Measurements from ENCODE around the gene MYH11. TPM values are rescaled to one million over a fixed set of nuclear protein-coding genes. Genes with fewer than 3 reads are reported as not detected.

Gene MYH11
- total RNA-seq, 8 experiments from 2014 or later = 0.05 to 5.0 (median 1.7) TPM

DNA sequence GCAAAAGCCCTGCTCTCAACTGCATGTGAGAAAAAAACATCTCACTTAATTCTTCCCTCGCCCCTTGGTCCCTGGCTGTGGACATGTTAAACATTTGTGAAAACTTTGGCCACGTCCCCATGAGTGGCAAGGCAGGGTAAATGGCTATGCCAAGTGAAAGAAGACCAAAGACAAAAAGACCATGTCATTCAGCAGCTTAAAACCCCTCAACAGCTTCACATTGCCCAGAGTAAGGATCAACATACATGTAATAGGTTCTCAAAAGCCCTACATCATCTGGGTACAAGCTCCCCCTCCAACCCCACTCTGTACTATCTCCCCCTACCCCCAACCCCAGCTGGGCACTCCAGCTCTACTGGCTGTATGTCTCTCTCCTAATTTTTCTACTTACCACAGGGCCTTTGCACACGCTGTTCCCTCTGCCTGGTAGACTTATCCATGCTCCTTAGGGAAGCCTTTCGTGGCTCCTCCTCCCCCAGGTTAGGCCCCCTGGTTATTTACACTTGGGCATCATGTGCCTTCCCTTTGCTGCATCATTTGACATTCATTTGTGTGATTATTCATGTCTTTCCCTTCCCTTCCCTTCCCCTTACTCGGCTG, 131.1 kb downstream of the MYH11 start:
- 86 to 100% (median 89%) methylated on average over 1 to 5 of the region's 5 CpGs; no CpG with 5 or more reads in 1 of the 10 experiments for WGBS, 10 experiments
- Histone ChIP-seq H3K27ac (no peak overlapping the region), H3K4me3 (no peak overlapping the region), H3K4me1 (replicated peaks in 1 of 2) (no peaks in the 10 kb centered on the region)
- in situ Hi-C loops (cut with MboI; ENCODE audit: low pct_unique_long_range_greater_than_20kb in 2 of 9, low sequenced_read_pairs in 9 of 9, unreplicated experiment in 9 of 9) = no loop called here
- no peak for ATAC-seq (replicated peaks in 6 of 8)

DNA sequence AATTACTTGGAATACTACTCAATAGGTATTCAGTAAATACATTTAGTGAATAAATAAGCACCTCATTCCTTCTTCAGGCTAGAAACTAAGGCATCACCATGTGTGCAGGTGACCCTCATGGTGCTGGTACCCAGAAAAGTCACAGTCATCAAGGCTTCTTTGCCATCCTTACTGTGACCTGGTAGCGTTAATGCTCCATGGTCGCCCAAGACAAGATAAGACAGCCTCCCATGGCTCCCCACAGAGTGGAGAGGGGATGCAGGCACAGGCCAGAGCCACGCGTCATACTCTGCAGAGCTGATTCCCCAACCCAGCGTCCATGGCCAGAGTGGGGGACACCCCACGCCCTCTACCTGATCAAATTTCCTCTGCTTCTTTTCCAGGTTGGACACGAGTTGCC, 133.0 kb downstream of the MYH11 start:
- no peak for ATAC-seq (replicated peaks in 6 of 8)
- H3K4me3 ChIP-seq = no peak overlapping the region
- H3K27ac ChIP-seq = no peak overlapping the region
- 84 to 100% (median 98%) methylated on average over 1 to 5 of the region's 7 CpGs; no CpG with 5 or more reads in 6 of the 10 experiments for WGBS, 10 experiments
- in situ Hi-C loops (cut with MboI; ENCODE audit: low pct_unique_long_range_greater_than_20kb in 2 of 9, low sequenced_read_pairs in 9 of 9, unreplicated experiment in 9 of 9) = loop anchor here in 1 of 9 experiments (25.0 kb wide), 1 partner anchor 112 kb away; no protein-coding TSS in a partner anchor
- H3K4me1 ChIP-seq (replicated peaks in 1 of 2) = no peaks in the 10 kb centered on the region

DNA sequence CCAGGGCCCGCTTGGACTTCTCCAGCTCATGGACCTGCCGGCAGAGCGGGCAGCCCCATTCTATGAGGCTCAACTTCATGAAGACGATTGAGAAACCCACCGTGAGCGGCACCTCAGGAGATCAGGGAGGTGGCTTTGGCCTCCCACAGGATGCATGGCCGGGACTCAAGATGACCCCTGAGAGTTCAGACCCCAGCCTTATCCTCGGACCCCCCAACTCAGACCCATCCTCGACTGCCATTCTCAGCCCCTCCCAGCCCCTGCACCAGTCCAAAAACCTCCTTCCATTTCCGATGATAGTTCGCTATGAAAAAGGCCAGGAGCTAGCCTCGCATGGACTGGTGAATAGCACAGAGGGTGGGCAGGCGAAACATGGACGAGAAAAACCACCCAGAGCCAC, 135.8 kb downstream of the MYH11 start:
- H3K27ac ChIP-seq = no peak overlapping the region
- H3K4me1 ChIP-seq (replicated peaks in 1 of 2) = no peaks in the 10 kb centered on the region
- no peak overlapping the region for H3K4me3 ChIP-seq
- no peak for ATAC-seq (replicated peaks in 6 of 8)
- WGBS, 10 experiments = 50 to 100% (median 91%) methylated on average over 1 to 6 of the region's 14 CpGs; no CpG with 5 or more reads in 4 of the 10 experiments
- in situ Hi-C loops (cut with MboI; ENCODE audit: low pct_unique_long_range_greater_than_20kb in 2 of 9, low sequenced_read_pairs in 9 of 9, unreplicated experiment in 9 of 9) = loop anchor here in 1 of 9 experiments (25.0 kb wide), 1 partner anchor 109 kb away; no protein-coding TSS in a partner anchor

DNA sequence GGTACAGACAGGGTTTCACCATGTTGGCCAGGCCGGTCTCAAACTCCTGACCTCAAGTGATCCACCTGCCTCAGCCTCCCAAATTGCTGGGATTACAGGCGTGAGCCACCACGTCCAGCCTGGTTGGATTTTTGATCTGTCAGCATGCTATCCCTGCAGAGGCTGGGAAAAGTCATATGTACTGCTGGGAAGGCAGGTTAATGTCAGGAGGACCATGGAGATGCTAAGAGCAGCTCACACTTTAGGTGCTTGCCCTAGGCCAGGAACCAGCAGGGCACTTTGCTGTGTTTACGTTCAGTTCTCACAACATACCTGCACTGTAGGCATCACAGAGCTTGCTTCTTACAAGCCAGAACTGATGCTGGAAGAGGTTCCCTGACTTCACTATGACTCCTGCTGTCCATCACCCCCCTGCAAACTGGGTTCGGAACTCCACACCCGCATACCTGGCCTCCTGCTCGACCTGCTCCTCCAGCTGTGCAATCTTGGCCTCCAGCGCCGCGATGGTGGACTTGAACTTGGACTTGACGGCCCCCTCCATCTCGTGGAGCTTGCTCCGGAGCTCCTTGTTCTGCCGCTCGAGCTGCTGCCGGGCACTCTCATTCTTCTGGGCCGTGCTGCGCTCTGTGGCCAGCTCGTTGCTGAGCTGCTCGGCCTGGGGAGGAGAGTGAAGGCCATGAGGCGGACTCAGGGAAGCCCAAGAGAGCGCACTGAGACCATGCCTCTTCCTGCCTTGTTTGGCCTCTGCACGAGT, 140.0 kb downstream of the MYH11 start:
- WGBS, 10 experiments = 87 to 100% (median 97%) methylated on average over 1 to 10 of the region's 23 CpGs; no CpG with 5 or more reads in 4 of the 10 experiments
- in situ Hi-C loops (cut with MboI; ENCODE audit: low pct_unique_long_range_greater_than_20kb in 2 of 9, low sequenced_read_pairs in 9 of 9, unreplicated experiment in 9 of 9) = loop anchor here in 1 of 9 experiments (25.0 kb wide), 1 partner anchor 105 kb away; no protein-coding TSS in a partner anchor
- Histone ChIP-seq H3K27ac (no peak overlapping the region), H3K4me1 (replicated peaks in 1 of 2) (no peaks in the 10 kb centered on the region), H3K4me3 (no peak overlapping the region)
- ATAC-seq (replicated peaks in 6 of 8) = no peak

DNA sequence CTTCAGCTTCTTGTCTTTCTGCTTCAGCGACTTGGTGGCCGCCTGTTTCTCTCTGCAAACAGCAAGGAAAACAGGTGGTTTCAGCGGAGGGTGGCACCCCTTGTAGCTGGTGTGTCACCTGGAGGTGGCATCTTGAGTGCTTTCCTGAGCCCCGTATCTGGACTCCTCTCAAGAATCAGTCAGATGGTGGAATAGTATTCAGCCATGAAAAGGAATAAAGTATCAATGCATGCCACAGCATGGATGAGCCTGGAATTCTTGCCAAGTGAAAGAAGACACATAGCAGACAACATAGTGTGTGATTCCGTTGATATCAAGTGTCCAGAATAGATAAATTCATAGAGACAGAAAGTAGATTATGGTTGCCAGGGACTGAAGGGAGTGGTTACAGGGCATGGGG, 141.6 kb downstream of the MYH11 start:
- no peak overlapping the region for H3K27ac ChIP-seq
- H3K4me3 ChIP-seq = no peak overlapping the region
- no peak for ATAC-seq (replicated peaks in 6 of 8)
- in situ Hi-C loops (cut with MboI; ENCODE audit: low pct_unique_long_range_greater_than_20kb in 2 of 9, low sequenced_read_pairs in 9 of 9, unreplicated experiment in 9 of 9) = loop anchor here in 1 of 9 experiments (25.0 kb wide), 1 partner anchor 103 kb away; no protein-coding TSS in a partner anchor
- WGBS, 10 experiments = 60 to 100% (median 94%) methylated on average over 1 to 5 of the region's 5 CpGs; no CpG with 5 or more reads in 3 of the 10 experiments
- no peaks in the 10 kb centered on the region for H3K4me1 ChIP-seq (replicated peaks in 1 of 2)

DNA sequence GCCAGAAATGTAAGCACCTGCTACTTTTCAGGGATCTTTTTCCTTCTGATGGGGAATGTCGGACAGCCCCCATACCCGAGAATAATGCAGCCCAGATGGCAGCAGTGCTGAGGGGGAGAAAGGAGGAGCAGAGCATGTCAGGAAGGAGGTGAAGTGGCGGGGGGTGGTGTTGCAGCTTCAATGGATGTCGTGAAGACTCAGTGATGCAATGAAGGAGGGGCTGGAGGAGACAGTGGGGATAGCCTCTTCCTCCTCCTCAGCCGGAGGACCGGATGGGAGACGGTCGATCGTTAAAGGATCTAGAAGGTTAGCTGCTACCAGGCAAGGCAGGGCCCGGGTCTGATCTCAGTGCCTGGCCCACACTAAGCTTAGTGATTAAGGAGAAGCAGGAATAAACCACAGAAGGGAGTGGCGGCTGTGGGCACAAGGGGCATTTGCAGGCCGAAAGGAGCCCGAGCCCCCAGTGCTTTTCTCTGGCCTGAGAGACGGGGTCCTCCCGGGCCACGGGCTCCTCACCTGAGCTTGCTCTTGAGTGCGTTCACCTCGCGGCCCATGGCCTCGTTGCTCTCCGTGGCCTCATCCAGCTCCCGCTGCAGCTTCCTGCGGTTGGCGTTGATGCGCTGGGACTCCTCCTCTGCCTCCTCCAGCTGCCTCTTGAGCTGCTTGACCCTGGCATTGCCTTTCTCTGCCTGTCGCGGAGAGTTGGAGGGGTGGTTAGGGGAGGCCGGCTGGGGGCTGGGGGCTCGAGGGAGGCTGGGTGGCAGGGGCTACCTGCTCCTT, 142.2 kb downstream of the MYH11 start:
- no peaks in the 10 kb centered on the region for H3K4me1 ChIP-seq (replicated peaks in 1 of 2)
- no peak for ATAC-seq (replicated peaks in 6 of 8)
- in situ Hi-C loops (cut with MboI; ENCODE audit: low pct_unique_long_range_greater_than_20kb in 2 of 9, low sequenced_read_pairs in 9 of 9, unreplicated experiment in 9 of 9) = loop anchor here in 1 of 9 experiments (25.0 kb wide), 1 partner anchor 102 kb away; no protein-coding TSS in a partner anchor
- no peak overlapping the region for H3K4me3 ChIP-seq
- 73 to 100% (median 83%) methylated on average over 1 to 14 of the region's 29 CpGs; no CpG with 5 or more reads in 4 of the 10 experiments for WGBS, 10 experiments
- no peak overlapping the region for H3K27ac ChIP-seq

DNA sequence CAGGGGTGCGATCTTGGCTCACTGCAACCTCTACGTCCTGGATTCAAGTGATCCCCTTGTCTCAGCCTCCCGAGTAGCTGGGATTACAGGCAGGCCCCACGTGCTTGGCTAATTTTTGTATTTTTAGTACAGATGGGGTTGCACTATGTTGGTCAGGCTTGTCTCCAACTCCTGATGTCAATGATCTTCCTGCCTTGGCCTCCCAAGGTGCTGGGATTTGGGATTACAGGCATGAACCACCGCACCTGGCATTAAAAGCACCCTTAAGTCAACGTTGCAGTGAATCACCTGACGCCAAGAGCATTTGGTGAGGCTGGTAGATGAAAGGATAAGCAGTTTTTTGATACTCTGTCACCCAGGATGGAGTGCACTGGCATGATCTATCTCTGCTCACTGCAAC, 147.8 kb downstream of the MYH11 start:
- H3K27ac ChIP-seq = no peak overlapping the region
- no peak overlapping the region for H3K4me3 ChIP-seq
- no peak for ATAC-seq (replicated peaks in 6 of 8)
- H3K4me1 ChIP-seq (replicated peaks in 1 of 2) = no peaks in the 10 kb centered on the region
- 17 to 100% (median 94%) methylated on average over 1 to 7 of the region's 7 CpGs; no CpG with 5 or more reads in 2 of the 10 experiments for WGBS, 10 experiments
- in situ Hi-C loops (cut with MboI; ENCODE audit: low pct_unique_long_range_greater_than_20kb in 2 of 9, low sequenced_read_pairs in 9 of 9, unreplicated experiment in 9 of 9) = loop anchor here in 1 of 9 experiments (25.0 kb wide), 1 partner anchor 97 kb away; no protein-coding TSS in a partner anchor

DNA sequence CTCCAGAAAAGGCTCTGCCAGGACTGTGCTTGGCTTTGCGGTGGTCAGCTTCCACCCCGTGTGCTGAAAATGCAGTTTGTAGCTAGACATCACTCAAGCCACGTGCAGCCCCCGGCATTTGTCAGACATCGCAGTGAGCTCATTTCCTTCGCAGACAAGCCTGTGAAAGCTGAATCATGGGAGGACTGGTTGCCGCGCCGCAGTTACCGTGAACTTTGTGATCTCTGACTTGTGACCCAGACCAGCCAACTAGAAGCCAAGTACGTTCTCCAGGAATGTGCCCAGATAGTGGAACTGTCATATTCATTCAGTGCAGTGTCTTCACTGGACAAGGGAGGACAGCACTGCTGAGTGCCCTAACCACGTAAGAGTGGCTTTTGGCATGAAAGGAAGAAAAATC, 148.7 kb downstream of the MYH11 start:
- in situ Hi-C loops (cut with MboI; ENCODE audit: low pct_unique_long_range_greater_than_20kb in 2 of 9, low sequenced_read_pairs in 9 of 9, unreplicated experiment in 9 of 9) = loop anchor here in 1 of 9 experiments (25.0 kb wide), 1 partner anchor 96 kb away; no protein-coding TSS in a partner anchor
- peak in 3 of 8 experiments; percentile 10 to 58 (median 30) for ATAC-seq (replicated peaks in 6 of 8)
- WGBS, 10 experiments = 91 to 100% (median 92%) methylated on average over 1 to 12 of the region's 12 CpGs; no CpG with 5 or more reads in 3 of the 10 experiments

DNA sequence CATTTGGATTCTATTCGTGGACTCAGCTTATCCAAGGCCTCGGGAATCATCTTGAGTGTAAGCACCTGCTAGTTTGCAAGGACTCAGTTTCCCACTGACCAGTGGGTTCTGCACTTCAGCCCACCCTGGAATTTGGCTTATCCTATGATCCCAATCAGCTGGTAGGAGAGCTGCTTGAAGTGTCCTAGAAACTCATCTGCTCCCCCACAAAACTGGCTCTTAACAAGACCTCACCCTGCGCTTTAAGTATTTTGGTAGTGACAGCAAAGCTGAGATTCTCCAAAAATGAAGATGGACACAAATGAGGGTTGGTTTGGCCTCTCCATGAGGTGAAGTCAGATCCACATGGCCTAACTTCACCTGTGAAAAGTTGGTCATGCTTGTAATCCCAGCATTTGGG, 149.5 kb downstream of the MYH11 start:
- no peak overlapping the region for H3K4me3 ChIP-seq
- peaks cover 0 to 2% of the 10 kb centered on the region in 2 donors for H3K4me1 ChIP-seq (replicated peaks in 1 of 2)
- in situ Hi-C loops (cut with MboI; ENCODE audit: low pct_unique_long_range_greater_than_20kb in 2 of 9, low sequenced_read_pairs in 9 of 9, unreplicated experiment in 9 of 9) = loop anchor here in 1 of 9 experiments (25.0 kb wide), 1 partner anchor 95 kb away; no protein-coding TSS in a partner anchor
- H3K27ac ChIP-seq = no peak overlapping the region
- ATAC-seq (replicated peaks in 6 of 8) = no peak
- 100% methylated on average over 1 to 3 of the region's 3 CpGs; no CpG with 5 or more reads in 7 of the 10 experiments for WGBS, 10 experiments

More for the DNA sequence above, 148.7 kb downstream of the MYH11 start:
- Histone ChIP-seq H3K4me1 (replicated peaks in 1 of 2) (no peaks in the 10 kb centered on the region), H3K27ac (no peak overlapping the region), H3K4me3 (no peak overlapping the region)

DNA sequence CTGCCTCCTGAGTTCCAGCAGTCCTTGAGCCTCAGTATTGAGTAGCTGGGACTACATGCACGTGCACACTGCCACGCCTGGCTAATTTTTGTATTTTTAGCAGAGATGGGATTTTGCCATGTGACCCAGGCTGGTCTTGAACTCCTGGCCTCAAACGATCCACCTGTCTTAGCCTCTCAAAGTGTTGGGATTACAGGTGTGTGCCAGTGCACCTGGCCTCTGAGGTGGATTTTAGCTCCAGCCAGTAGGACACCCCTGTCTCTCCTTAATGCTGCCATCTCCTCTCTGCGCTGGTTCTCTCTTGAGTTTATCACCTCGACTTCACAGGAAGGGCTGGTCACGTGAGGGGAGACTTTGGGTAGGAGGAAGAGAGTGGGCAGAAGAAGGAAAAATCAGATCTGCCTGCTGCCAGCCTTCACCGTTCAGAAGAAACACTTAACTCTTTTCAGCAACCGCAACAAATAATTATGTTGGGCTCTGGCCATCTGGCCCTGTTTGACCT, 151.7 kb downstream of the MYH11 start:
- WGBS, 10 experiments = 42 to 100% (median 92%) methylated on average over 1 to 8 of the region's 8 CpGs; no CpG with 5 or more reads in 3 of the 10 experiments
- H3K4me1 ChIP-seq (replicated peaks in 1 of 2) = peaks cover 0 to 3% of the 10 kb centered on the region in 2 donors
- ATAC-seq (replicated peaks in 6 of 8) = no peak
- in situ Hi-C loops (cut with MboI; ENCODE audit: low pct_unique_long_range_greater_than_20kb in 2 of 9, low sequenced_read_pairs in 9 of 9, unreplicated experiment in 9 of 9) = loop anchor here in 1 of 9 experiments (25.0 kb wide), 1 partner anchor 93 kb away; no protein-coding TSS in a partner anchor
- no peak overlapping the region for H3K27ac ChIP-seq
- no peak overlapping the region for H3K4me3 ChIP-seq

DNA sequence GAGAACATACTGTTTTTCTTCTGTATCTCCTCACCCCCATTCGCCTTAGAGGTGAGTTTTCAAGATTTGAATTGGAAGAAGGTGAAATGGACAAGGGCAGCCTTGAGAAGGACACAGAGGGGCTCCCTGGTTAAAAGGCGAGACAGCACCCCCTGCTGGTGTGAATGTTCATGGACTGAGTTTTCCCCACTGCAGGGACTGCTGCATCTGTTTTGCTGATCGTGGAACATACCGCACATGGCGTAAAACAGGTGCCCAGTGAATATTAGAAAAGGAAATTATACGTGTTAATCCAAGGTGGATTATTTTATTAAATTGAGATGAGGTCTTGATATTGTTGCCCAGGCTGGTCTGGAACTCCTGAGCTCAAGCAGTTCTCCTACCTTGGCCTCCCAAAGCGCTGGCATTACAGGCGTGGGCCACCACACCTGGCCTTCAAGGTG, 152.3 kb downstream of the MYH11 start:
- WGBS, 10 experiments = 25 to 100% (median 80%) methylated on average over 1 to 7 of the region's 8 CpGs; no CpG with 5 or more reads in 2 of the 10 experiments
- H3K27ac ChIP-seq = no peak overlapping the region
- peak; percentile 27 to 98 (median 70) for ATAC-seq (replicated peaks in 6 of 8)
- no peak overlapping the region for H3K4me3 ChIP-seq
- H3K4me1 ChIP-seq (replicated peaks in 1 of 2) = peaks cover 0 to 3% of the 10 kb centered on the region in 2 donors
- in situ Hi-C loops (cut with MboI; ENCODE audit: low pct_unique_long_range_greater_than_20kb in 2 of 9, low sequenced_read_pairs in 9 of 9, unreplicated experiment in 9 of 9) = loop anchor here in 1 of 9 experiments (25.0 kb wide), 1 partner anchor 92 kb away; no protein-coding TSS in a partner anchor

Measured in motor neuron (in vitro differentiated cells).